Astrocyte (in vitro differentiated cells and primary cell): Measurements from ENCODE around the gene POM121. TPM values are rescaled to one million over a fixed set of nuclear protein-coding genes. Genes with fewer than 3 reads are reported as not detected.
"Not testable (repeated sequence)": the region's sequence is repeated elsewhere in the genome, so short reads cannot be mapped to it uniquely, and the experiment has no call there.

Experiments used
- DNase-seq: peaks from one replicate; pipeline ENCODE4 v3.0.0-alpha.2; 2010; ENCODE audit warnings: low read depth
- FAIRE-seq: peaks from 2 replicates; lab custom pipeline; 2011; peaks lifted over from hg19 to GRCh38; lab: Jason Lieb, UNC
- H2AFZ ChIP-seq: 2 replicates; pipeline ENCODE4 v1.6.0; 2012; ENCODE audit warnings: low read depth, low read length, inconsistent platforms
- H3K27ac ChIP-seq: 2 replicates; pipeline ENCODE4 v1.5.1; 2011; ENCODE audit warnings: low read depth, low read length, inconsistent platforms
- H3K27me3 ChIP-seq: 2 replicates; pipeline ENCODE4 v1.6.0; 2011; ENCODE audit warnings: low read length, inconsistent platforms; ENCODE audit not compliant: insufficient read depth
- H3K36me3 ChIP-seq: 2 replicates; pipeline ENCODE4 v1.5.1; 2011; ENCODE audit warnings: low read length, inconsistent platforms; ENCODE audit not compliant: insufficient read depth
- H3K4me1 ChIP-seq: 2 replicates; pipeline ENCODE4 v1.5.1; 2011; ENCODE audit warnings: low read length, inconsistent platforms; ENCODE audit not compliant: insufficient read depth
- H3K4me2 ChIP-seq: 2 replicates; pipeline ENCODE4 v1.6.0; 2012; ENCODE audit warnings: low read length, inconsistent platforms
- H3K4me3 ChIP-seq: 2 replicates; pipeline ENCODE4 v1.5.1; 2011; ENCODE audit warnings: low read depth, mild to moderate bottlenecking, low read length, inconsistent platforms; ENCODE audit not compliant: insufficient read depth
- H3K79me2 ChIP-seq: 2 replicates; pipeline ENCODE4 v1.6.0; 2012; ENCODE audit warnings: mild to moderate bottlenecking, low read length, inconsistent platforms; ENCODE audit not compliant: insufficient read depth
- H3K9ac ChIP-seq: 2 replicates; pipeline ENCODE4 v1.6.0; 2012; ENCODE audit warnings: mild to moderate bottlenecking, low read length, inconsistent platforms
- H3K9me3 ChIP-seq: 2 replicates; pipeline ENCODE4 v1.5.1; 2012; ENCODE audit warnings: low read depth, mild to moderate bottlenecking, low read length, inconsistent platforms; ENCODE audit not compliant: insufficient read depth
- H4K20me1 ChIP-seq: 2 replicates; pipeline ENCODE4 v1.6.0; 2012; ENCODE audit warnings: low read length, inconsistent platforms; ENCODE audit not compliant: insufficient read depth
- H3K27ac Mint-ChIP-seq: one replicate; pipeline ENCODE4 v1.8.0; 2021; ENCODE audit warnings: mild to moderate bottlenecking, mixed read lengths; ENCODE audit not compliant: unreplicated experiment
- H3K27me3 Mint-ChIP-seq: one replicate; pipeline ENCODE4 v1.8.0; 2021; ENCODE audit warnings: low read depth, mixed read lengths; ENCODE audit not compliant: unreplicated experiment
- H3K36me3 Mint-ChIP-seq: one replicate; pipeline ENCODE4 v1.8.0; 2021; ENCODE audit warnings: low read depth, mixed read lengths; ENCODE audit not compliant: unreplicated experiment
- H3K4me1 Mint-ChIP-seq: one replicate; pipeline ENCODE4 v1.8.0; 2021; ENCODE audit warnings: low read depth, mixed read lengths; ENCODE audit not compliant: unreplicated experiment
- H3K4me3 Mint-ChIP-seq: one replicate; pipeline ENCODE4 v1.8.0; 2021; ENCODE audit warnings: mild to moderate bottlenecking, moderate library complexity, mixed read lengths; ENCODE audit not compliant: unreplicated experiment
- H3K9me3 Mint-ChIP-seq: one replicate; pipeline ENCODE4 v1.8.0; 2021; ENCODE audit warnings: mild to moderate bottlenecking, mixed read lengths; ENCODE audit not compliant: unreplicated experiment
- total RNA-seq: library from RNA; stranded (reverse); gene quantifications from 2 replicates; pipeline ENCODE4 v1.2.1, GENCODE V29; 2021

The POM121 gene
- total RNA-seq, 1 donor from 2014 or later = 49.1 TPM

DNA sequence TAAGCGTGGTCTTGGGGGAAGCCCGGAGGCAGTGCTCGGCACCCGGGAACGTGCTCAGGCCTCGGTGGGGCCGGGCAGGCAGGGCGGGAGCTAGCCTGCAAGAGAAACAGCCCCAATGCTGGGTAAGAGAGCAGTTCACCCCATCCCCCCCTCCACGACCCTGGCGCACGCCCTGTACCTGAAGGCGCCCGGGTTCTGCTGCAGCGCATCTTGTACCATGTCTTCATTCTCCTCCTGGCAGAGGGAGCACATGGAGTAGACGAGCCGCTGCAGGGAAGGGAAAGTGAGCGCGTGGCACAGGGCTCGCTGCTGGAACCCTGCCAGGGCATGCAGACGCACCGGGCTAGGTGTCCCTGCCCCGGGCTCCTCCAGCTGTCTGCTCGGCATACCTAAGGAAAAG, 23.8 kb downstream of the POM121 start:
- H3K36me3 ChIP-seq, H2AFZ ChIP-seq, FAIRE-seq: not testable (repeated sequence)

DNA sequence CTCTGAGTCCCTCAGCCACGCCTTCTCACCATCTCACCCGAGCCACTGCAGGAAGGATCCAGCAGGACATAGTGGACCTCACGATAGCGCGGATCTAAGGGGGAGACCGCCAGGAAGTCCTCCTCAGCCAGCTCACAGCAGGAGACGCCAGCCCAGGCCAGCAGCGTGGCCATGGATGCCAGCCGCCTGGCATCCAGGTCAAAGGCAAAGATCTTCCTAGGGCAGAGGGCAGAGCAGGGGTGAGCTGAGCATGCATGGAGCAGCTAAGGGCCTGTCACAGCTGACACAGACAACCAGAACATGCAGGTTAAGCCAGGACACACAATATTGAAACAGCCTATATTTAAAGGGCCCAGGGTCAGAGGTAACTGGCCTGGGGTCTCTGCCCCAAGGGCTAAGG, 24.4 kb downstream of the POM121 start:
- not testable (repeated sequence) for H3K4me1 ChIP-seq, H3K36me3 Mint-ChIP-seq, H3K9me3 ChIP-seq, H3K4me3 ChIP-seq, H3K9me3 Mint-ChIP-seq, DNase-seq, H3K36me3 ChIP-seq, H4K20me1 ChIP-seq, H2AFZ ChIP-seq, H3K79me2 ChIP-seq, H3K27ac Mint-ChIP-seq, H3K9ac ChIP-seq, H3K27ac ChIP-seq, H3K4me2 ChIP-seq, H3K27me3 Mint-ChIP-seq, H3K4me1 Mint-ChIP-seq, FAIRE-seq, H3K27me3 ChIP-seq, H3K4me3 Mint-ChIP-seq

More for the DNA sequence above, 23.8 kb downstream of the POM121 start:
- not testable (repeated sequence) for DNase-seq, H3K27ac ChIP-seq, H3K27me3 ChIP-seq, H3K4me1 Mint-ChIP-seq, H3K79me2 ChIP-seq, H3K4me3 ChIP-seq, H4K20me1 ChIP-seq, H3K4me3 Mint-ChIP-seq, H3K27me3 Mint-ChIP-seq, H3K4me1 ChIP-seq, H3K9ac ChIP-seq, H3K9me3 Mint-ChIP-seq, H3K36me3 Mint-ChIP-seq, H3K4me2 ChIP-seq, H3K27ac Mint-ChIP-seq, H3K9me3 ChIP-seq

DNA sequence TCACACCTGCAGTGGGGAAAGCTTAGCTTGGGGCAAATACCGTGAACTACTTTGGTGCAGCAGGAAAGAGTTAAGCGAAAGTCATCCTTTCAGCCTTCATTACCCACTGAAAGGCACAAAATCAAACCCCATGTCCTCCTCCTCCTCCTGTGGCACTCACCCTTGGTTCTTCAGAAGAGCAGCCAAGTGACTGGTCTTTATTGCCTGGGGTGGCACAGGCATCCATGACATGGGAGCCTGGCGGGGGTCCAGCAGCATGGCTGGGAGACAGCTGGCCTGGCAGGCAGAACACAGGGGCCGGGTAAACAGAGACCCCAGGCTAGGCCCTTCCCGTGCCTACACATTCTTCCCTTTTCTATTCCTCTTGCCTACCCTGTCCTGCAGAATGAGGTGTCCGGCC, 24.8 kb downstream of the POM121 start:
- not testable (repeated sequence) for H3K4me2 ChIP-seq, H3K4me1 Mint-ChIP-seq, H3K36me3 ChIP-seq, H3K27me3 Mint-ChIP-seq, DNase-seq, H3K4me3 ChIP-seq, H3K9me3 Mint-ChIP-seq, H2AFZ ChIP-seq, H3K27ac Mint-ChIP-seq, H3K36me3 Mint-ChIP-seq, H3K9me3 ChIP-seq, H4K20me1 ChIP-seq, H3K27ac ChIP-seq, H3K4me3 Mint-ChIP-seq, H3K27me3 ChIP-seq, H3K4me1 ChIP-seq, H3K9ac ChIP-seq, H3K79me2 ChIP-seq, FAIRE-seq

DNA sequence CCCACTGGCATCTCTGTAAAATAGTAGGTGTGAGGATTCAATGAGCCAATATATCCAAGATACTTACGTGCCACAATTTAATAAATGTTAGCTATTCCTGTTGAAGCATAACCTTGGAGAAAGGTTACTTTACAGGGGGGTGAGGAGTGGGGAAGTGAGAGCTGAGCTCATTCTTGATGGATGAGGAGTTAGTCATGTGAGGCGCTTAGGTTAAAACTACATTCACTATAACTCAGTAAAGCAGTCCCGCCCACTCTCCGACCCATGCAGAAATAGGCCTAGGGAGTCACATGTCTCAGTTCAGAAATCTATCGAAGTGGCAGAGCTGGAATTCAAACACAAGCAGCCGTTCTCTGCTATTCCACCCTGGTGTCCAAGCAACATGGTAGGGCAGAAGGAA, 25.5 kb downstream of the POM121 start:
- not testable (repeated sequence) for H3K79me2 ChIP-seq, H3K9me3 ChIP-seq, H4K20me1 ChIP-seq, H3K4me2 ChIP-seq, FAIRE-seq, H3K9me3 Mint-ChIP-seq, H3K9ac ChIP-seq, H3K36me3 ChIP-seq, H3K27me3 Mint-ChIP-seq, H3K4me1 ChIP-seq, H3K27ac ChIP-seq, H3K27me3 ChIP-seq, H2AFZ ChIP-seq, H3K27ac Mint-ChIP-seq, H3K36me3 Mint-ChIP-seq, H3K4me3 Mint-ChIP-seq, H3K4me1 Mint-ChIP-seq, H3K4me3 ChIP-seq, DNase-seq

DNA sequence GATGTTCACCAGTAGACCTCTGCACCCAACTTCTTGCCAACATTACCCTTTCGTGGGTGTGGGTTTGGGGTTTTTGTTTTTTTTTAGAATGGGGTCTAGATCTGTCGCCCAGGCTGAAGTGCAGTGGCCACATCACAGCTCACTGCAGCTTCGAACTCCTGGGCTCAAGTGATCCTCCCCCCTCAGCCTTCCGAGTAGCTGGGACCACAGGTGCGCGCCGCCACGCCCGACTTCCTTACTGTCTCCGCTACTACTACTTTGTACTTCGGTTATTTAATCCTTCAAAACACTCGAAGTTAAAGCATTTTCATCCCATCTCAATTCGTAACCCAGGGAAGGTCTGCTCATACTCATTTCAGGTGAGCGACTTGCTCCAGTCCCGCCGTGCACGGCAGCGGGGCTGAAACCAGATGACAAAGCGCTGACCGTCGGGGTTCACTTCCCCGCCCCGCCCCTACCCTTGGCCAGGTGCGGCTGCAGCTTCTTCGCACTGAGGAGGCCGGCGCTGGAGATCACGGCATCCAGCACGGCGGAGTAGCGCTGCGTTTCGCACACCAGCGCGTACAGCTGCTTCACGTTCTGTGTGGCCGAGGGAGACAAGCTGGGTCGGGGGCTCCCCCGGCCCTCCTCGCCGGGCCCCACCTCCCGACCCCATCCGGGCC, 29.1 kb downstream of the POM121 start:
- H3K4me2 ChIP-seq = peak overlapping the region; percentile 55
- not testable (repeated sequence) for DNase-seq

DNA sequence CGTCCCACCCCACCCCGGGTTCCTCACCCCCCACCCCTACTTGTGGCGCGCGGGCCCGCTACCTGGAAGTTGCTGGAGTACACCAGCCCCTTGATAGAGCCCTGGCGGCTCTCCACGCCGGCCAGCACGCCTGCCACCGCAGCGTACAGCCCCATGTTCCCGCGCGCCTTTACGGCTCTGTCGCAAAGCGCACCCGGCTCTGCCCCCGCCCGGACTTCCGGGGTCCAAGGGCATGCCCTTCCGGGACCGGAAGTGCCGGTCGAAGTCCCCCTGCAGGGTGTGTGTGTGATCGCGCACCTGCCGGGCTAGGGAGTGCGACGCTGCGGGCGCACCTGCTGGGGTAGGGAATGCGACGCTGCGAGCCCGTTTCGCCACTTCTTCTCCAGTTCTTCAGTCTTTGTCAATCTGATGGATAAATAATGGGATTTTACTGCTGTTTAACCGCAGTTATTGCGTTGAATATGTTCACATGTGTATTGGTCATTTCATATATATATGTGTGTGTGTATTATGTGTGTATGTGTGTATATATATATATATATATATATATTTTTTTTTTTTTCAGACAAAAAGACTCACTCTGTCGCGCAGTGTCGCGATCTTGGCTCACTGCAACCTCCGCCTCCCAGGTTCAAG, 29.8 kb downstream of the POM121 start:
- not testable (repeated sequence) for H3K27me3 ChIP-seq, H3K9me3 ChIP-seq, H3K36me3 ChIP-seq, H3K36me3 Mint-ChIP-seq, H3K4me2 ChIP-seq, H3K4me3 ChIP-seq, H4K20me1 ChIP-seq, H3K9ac ChIP-seq, H3K4me1 ChIP-seq, H3K9me3 Mint-ChIP-seq, H3K27ac ChIP-seq, H3K79me2 ChIP-seq, H3K27me3 Mint-ChIP-seq, H3K4me1 Mint-ChIP-seq, H2AFZ ChIP-seq, FAIRE-seq, DNase-seq, H3K27ac Mint-ChIP-seq
- H3K4me3 Mint-ChIP-seq = peak overlapping the region; percentile 81

More for the DNA sequence above, 29.1 kb downstream of the POM121 start:
- H3K27ac ChIP-seq, H3K27me3 ChIP-seq, H3K27ac Mint-ChIP-seq, H3K9me3 Mint-ChIP-seq, H3K4me3 Mint-ChIP-seq, H3K36me3 Mint-ChIP-seq, FAIRE-seq, H3K4me1 ChIP-seq, H3K36me3 ChIP-seq, H3K9ac ChIP-seq, H3K9me3 ChIP-seq, H4K20me1 ChIP-seq, H2AFZ ChIP-seq, H3K27me3 Mint-ChIP-seq, H3K79me2 ChIP-seq, H3K4me3 ChIP-seq, H3K4me1 Mint-ChIP-seq: not testable (repeated sequence)
